Fibroblast of the aortic adventitia (primary cell): ENCODE measurements around the gene MX1. TPM values are rescaled to one million over a fixed set of nuclear protein-coding genes. Genes with fewer than 3 reads are reported as not detected.
A peak's percentile ranks its signal among the peaks of the same experiment; 100 is the strongest.

Experiments used
- DNase-seq: peaks from one replicate; pipeline ENCODE4 v3.0.0-alpha.2; 2010; ENCODE audit warnings: low read depth
- H3K4me3 ChIP-seq: 2 replicates; pipeline ENCODE4 v1.5.1; 2011; ENCODE audit warnings: low read depth, mild to moderate bottlenecking, control low read depth, low read length, moderate library complexity
- total RNA-seq: library from RNA; depleted of rRNA; stranded (reverse); fragments of >200 nt; gene quantifications from 2 replicates; pipeline ENCODE4 v1.2.3, GENCODE V29; 2012; ENCODE audit warnings: low replicate concordance
- TF ChIP-seq, protein P1 (sequence below): IDR thresholded peaks from 2 replicates; pipeline ENCODE4 v1.5.1; 2011; ENCODE audit warnings: mild to moderate bottlenecking, low read length, control low read depth, inconsistent platforms; ENCODE audit not compliant: insufficient read depth

Gene MX1
- total RNA-seq, 1 donor: 3.2 TPM

- no peak for DNase-seq
- no peak overlapping the region for H3K4me3 ChIP-seq
- TF ChIP-seq, protein P1, sequence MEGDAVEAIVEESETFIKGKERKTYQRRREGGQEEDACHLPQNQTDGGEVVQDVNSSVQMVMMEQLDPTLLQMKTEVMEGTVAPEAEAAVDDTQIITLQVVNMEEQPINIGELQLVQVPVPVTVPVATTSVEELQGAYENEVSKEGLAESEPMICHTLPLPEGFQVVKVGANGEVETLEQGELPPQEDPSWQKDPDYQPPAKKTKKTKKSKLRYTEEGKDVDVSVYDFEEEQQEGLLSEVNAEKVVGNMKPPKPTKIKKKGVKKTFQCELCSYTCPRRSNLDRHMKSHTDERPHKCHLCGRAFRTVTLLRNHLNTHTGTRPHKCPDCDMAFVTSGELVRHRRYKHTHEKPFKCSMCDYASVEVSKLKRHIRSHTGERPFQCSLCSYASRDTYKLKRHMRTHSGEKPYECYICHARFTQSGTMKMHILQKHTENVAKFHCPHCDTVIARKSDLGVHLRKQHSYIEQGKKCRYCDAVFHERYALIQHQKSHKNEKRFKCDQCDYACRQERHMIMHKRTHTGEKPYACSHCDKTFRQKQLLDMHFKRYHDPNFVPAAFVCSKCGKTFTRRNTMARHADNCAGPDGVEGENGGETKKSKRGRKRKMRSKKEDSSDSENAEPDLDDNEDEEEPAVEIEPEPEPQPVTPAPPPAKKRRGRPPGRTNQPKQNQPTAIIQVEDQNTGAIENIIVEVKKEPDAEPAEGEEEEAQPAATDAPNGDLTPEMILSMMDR: no peak
Measured at GRCh38 chr21:41458559-41458958, 32.5 kb downstream of the MX1 start.

DNA sequence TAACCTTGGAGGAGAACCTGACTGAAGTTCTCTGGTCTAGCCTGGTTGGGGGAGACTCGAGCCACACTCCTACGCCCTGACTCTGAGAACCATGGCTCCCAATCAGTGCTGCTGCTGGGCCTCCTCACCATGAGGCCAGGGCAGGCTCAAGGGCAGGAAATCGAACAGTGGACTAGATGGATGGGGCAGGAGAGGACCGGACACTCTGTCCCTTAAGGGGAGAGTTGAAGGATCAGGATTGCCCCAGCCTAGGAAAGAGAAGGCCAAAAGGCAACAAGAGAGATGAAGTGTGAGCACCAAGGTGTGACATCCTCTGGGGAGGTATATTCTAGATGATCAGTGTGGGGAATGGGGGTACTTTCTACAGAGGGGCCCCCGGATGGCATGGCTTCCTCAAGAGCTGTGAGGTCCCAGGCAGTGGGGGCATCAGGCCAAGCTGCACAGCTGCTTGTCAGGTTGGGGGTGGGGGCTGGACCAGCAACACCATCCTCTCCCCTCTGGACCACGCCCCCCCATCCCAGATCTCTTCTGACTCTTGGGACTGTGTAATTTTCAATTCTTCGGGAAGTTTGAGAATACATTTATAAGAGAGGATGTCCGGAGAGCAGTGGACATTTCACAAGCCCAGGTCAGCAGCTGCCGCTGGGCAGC, 34.0 kb downstream of the MX1 start:
- TF ChIP-seq, protein P1: no peak
- DNase-seq: no peak
- H3K4me3 ChIP-seq: no peak overlapping the region

DNA sequence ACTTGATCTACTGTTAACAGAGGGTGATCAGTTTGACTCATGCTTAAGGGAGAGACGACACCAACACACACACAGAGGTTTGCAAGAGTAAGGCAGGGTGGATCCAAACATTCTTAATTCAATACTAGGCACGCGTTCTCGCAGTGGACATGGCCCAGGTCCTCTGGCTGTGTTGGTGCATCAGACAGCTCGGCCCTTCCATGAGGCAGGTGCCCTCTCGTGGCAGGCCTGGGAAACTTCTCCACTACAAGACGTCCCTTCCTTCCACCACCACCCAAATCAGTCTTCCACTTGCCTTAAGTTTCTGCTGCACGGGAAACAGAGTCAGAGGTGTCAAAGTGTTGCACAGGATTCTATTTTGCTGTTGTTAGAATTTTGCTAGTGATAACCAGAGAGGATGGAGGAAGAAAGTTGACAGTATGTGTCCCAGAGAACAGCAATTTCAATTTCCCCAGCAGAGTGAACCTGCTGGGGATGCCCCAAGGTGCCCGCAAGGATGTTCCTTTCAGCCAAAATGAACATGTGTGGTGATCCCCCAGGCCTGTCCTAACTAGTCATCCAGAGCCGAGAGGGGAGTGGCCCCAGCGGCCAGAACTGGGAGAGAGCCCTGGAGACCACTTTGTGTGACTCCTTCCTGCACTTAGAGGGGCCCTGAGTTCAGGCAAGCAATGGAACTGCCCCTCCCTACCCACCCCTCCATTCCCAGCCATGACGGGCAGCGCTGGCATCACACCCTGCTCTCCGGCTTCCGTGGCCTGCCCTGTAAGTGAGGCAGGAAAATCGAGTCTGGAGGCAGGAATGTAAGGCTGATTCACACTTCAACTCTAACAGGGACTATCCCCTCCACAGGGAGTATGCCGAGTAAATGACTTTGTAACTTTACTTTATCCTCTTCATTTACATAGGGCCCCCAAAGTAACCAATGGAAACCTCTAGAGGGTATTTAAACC, 34.8 kb downstream of the MX1 start:
- TF ChIP-seq, protein P1: peak; percentile 91
- DNase-seq: peak; percentile 85
- H3K4me3 ChIP-seq: no peak overlapping the region

GRCh38 chr21:41465176-41465781, 39.2 kb downstream of the MX1 start:
- H3K4me3 ChIP-seq: no peak overlapping the region
- TF ChIP-seq, protein P1: no peak
- DNase-seq: no peak

- TF ChIP-seq, protein P1: no peak
- H3K4me3 ChIP-seq: no peak overlapping the region
- no peak for DNase-seq
Measured at GRCh38 chr21:41466024-41466820, 40.2 kb downstream of the MX1 start.

DNA sequence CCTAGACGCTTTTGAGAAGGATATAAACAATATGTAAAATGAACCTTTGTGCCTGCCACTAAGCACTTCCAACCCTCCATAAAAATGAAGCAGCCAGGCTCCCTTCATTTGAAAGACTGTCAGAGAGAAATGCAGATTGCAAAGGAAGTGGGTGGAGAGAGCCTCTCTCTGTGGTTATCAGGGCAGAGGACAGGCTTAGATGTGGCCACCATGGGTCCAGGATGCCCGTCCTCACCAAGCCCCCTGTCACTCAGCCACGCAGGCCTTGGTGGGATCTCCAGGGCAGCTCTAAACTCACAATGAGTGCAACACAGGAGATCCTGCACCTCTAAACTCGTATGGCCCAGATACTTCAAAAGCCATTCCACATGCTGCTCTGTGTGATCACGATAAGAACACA, 44.0 kb downstream of the MX1 start:
- no peak for DNase-seq
- TF ChIP-seq, protein P1: no peak
- no peak overlapping the region for H3K4me3 ChIP-seq
